Left hindlimb (tissue), 1 donor: ENCODE results near the gene SMIM24.
"Not testable (repeated sequence)": the region's sequence is repeated elsewhere in the genome, so short reads cannot be mapped to it uniquely, and the experiment has no call there.

ENCODE experiments used
- DNase-seq: peaks from one replicate; pipeline ENCODE4 v3.0.0-alpha.2; 2018

SMIM24 gene

DNA sequence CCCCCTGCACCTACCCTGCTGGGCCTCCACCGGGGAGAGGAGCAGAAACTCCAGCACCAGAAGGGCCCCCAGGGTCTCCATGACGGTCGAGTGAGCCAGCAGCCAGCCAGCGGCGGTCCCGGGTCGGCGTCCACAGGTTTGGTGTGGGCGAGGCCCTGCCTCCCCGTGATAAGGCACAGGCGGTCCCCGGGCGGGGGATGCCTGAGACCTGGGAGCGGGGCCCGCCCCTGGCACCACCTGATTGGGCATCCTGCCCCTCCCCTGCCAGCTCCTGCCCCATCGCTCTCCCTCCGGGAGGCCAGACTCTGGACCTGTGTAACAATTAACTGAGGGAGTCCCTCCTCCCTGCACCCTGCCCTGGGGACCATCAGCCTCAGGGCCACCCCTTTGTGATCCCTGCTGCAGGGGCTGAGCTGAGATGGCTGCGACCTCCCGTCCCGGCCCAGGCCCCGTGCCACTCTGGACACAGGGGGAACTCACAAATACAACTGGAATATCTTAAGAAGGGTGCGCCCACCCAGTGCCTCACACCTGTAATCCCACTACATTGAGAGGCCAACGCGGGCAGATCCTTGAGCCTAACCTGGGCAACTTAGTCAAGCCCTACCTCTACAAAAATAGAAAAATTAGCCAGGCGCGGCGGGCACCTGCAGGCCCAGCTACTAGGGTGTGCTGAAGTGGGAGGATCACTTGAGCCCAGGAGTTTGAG is at the start of gene SMIM24:
Gene SMIM24, minus strand, starts transcription at position 143 of the 709 bp plus-strand sequence. Its CDS starts 62 bp downstream, at position 81.
- no peak for DNase-seq

DNA sequence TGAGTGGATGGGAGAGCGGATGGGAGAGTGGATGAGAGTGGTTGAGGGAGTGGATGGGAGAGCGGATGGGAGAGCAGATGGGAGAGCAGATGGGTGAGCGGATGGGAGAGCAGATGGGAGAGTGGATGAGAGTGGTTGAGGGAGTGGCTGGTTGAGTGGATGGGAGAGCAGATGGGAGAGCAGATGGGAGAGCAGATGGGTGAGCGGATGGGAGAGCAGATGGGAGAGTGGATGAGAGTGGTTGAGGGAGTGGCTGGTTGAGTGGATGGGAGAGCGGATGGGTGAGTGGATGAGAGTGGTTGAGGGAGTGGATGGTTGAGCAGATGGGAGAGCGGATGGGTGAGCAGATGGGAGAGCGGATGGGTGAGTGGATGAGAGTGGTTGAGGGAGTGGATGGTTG is 49.0 kb upstream of the SMIM24 start:
- not testable (repeated sequence) for DNase-seq

DNA sequence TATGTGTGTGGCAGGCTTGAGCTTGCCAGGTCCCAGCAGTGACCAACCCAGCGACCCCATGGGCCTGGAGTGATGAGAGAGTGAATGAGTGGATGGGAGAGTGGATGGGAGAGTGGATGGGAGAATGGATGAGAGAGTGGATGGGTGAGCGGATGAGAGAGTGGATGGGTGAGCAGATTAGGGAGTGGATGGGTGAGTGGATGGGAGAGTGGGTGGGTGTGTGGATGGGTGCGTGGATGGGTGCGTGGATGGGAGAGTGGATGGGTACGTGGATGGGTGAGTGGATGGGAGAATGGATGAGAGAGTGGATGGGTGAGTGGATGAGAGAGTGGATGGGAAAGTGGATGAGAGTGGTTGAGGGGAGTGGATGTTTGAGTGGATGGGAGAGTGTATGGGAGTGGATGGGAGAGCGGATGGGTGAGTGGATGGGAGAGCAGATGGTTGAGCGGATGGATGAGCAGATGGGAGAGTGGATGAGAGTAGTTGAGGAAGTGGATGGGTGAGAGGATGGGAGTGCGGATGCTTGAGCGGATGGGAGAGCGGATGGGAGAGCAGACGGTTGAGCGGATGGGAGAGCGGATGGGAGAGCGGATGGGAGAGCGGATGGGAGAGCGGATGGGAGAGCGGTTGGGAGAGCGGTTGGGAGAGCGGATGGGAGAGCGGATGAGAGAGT is 48.4 kb upstream of the SMIM24 start:
- no peak for DNase-seq

DNA sequence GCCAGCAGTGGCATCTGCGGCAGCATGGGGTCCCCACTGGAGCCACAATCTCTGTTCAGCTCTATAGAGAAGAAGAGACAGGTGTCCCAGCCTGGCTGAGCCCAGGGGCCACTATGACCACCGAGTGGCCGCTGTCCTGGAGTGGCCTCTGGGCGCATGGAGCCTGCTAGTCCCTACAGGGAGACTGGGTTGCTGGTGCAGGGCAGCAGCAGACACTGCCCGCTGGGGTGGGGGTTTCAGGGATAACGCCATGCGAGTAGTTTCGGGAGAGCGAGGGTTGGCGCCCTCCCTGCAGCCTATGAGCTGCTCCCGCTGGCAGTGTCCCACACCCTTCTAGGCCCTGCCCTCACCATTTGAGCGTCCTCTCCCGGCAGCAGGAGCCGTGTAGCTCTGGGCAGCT is 47.8 kb upstream of the SMIM24 start:
- DNase-seq: no peak

DNA sequence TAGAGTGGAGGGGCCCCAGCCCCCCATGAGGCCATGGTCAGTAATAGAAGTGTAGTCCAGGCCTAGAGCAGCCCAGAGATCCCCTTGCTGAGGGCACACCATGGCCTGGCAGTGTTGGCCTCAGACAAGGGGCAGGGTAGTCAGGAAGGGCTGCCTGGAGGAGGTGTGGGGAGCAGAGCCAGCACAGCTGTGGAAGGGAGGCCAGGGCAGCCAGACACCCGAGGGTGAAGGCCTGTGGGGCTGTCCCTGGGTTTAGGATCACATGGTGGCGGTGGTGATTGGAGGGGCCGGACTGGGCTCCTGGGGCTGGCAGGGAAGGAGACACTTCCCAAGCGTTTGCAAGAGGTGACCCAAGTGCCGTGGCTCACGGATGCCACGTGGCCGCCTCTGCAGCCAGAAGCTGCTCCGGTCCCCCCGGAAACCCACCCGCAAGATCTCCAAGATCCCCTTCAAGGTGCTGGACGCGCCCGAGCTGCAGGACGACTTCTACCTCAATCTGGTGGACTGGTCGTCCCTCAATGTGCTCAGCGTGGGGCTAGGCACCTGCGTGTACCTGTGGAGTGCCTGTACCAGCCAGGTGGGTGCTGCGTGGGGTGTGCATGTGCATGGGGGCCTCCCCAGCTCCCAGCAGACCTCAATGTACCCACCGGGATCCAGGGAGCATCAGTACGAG is 47.0 kb upstream of the SMIM24 start:
- no peak for DNase-seq

DNA sequence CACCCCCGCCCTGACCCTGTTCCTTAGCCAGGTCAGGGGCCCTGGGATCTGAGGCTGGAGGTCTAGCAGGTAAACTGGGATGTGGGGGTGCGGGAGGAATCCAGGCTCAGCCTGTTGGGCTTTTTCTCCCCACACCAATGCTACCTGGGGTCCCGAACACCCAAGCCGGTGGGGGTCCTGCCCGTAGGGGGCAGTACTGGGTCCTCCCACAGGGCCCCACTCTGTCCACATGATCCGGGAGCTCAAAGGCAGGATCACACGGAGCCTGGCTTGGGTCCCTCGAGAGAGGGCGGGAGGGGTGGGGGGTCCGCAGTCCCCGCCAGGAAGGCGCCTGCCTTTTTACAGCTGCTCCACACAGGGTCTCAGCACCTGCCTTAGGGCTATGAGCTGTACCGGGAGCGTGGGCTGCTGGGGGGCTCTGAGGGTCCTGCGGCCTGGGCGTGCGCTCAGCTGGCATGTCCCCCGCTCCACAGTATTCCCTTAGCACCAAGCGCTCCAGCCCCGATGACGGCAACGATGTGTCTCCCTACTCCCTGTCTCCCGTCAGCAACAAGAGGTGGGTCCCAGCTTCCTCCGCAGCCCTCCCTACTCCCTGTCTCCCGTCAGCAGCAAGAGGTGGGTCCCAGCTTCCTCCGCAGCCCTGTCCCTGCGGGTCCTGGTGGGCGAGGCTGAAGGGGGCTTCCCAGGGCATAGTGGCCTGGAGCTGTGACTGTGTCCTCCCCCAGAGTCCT is 46.3 kb upstream of the SMIM24 start:
- no peak for DNase-seq

DNA sequence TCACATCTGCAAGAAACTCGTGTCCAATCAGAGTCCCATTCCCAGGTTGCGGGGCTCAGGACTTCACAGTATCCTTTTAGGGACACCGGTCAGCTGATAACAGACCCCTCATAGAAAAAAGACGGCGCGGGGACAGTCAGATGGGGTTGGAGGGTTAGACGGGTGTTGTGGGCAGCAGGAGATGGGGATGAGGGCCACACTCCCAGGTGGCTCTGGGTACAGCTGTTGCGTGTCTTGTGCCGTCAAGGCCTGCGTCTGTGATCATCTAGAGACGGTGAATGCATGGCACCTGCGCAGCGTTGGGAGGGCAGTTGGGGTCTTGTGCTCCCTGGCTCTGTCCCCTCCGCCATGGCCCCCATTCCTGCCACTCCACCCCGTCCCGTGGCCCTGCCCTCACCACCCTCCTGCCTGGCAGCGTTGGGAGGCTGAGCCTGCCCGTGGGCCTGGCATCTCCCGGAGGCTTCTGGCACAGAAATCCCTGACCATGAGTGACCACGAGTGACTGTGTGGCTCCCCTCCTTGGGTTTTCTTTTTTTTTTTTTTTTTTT is 44.7 kb upstream of the SMIM24 start:
- no peak for DNase-seq

DNA sequence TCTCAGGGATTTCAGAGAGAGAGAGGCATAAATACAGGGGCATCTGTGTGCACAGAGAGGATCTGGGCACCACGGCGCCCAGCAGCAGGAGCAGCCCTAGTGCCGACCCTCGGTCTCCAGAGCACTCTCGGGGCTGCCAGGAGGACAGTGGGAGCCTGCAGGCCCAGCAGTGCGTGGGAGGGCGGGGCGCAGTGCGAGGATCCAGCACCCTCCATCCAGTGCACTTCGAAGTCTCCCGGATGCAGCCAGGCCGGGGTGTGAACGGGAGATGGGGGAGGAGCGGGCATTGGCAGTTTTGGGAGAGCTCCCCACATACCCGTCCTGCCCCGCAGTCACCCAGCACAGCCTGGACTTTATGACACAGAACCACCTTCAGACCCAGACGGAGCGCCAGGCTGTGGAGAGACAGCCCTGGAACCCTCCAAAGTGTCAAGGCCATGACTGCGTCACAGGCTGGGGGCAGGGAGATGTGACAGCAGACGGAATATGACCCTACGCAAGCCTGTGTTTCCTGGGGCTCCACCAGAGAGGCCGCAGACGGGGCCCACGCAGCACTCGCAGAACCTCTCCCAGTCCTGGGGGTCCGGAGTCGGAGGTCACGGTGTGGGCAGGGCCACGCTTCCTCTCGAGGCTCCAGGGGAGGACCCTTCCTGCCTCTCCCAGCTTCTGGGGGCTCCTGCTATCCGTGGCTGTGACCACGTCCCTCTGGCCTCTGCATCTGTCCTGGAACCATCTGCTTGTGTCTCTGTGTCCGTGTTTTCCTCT is 43.9 kb upstream of the SMIM24 start:
- DNase-seq: no peak

DNA sequence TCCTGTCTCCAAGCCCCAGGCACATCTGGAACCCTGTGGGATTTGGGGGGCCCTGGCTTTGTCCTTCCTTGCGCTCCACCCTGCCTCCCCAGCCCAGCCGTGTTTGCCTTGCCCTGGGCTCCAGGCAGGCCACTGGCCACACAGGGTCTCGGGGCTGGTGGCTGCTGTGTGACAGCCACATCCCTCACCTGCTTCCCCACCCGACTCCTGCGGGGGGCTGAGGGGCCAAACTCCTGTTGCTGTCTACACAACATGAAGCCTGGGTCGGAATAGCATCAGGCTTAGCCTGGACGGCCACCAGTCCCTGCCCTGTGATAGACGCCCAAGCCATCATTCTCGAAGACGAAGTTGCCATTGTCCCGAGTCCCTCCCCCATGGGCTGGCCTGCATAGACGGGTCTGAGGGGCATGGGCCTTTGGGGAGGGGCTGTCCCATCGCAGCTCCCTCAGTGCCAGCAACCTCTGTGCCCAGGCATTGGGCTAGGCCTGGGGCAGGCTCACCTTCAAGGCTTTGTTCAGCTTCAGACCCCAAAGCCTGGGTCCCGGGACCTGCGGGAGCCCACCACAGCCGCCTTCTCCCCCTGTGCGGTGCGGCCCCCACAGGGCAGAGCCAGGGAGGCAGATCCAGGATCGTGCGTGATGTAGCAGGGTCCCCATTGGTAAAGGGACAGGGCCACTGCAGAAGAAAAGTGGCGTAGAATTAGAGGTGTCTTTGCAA is 43.2 kb upstream of the SMIM24 start:
- no peak for DNase-seq

DNA sequence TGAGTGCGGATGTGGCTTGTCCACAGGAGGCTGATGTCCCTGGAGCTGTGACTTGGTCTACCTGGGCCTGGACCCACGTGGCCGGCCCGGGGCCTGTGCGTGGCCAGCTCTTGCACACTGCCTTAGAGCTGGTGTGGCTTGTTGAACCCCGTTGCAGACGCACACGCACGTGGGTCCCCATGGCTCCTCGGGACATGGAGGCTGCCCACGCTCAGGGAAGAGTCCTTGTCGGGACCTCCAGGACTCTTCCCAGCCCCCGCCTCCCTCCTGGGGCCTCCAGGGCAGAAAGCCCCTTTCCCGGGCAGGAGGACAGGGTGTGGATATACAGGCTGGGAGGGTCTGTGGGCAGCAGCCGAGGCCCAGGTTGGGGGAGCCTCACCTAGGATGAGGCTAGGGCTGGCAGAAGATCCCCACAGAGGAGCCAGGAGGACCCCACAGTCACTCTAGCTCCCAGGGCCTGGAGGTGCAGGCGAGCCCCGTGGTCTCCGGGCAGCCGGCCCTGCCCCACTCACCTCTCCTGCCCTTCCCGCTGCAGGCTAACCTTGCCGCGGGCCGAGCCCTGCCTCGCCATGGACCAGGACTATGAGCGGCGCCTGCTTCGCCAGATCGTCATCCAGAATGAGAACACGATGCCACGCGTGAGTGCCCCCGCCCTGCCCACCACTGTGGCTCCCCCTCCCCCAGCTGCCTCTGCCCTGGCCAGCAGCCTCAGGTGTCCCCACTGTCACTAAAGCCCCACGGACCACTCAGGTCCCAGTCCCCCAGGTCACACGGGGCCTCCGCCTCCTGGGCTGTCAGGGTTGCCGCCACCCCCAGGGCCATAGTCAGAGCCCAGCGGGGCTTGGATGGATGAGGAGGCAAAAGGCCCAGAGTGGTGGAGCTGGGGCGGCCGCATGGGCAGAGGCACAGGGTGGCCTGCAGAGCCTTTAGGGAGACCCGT is 42.4 kb upstream of the SMIM24 start:
- DNase-seq: no peak

DNA sequence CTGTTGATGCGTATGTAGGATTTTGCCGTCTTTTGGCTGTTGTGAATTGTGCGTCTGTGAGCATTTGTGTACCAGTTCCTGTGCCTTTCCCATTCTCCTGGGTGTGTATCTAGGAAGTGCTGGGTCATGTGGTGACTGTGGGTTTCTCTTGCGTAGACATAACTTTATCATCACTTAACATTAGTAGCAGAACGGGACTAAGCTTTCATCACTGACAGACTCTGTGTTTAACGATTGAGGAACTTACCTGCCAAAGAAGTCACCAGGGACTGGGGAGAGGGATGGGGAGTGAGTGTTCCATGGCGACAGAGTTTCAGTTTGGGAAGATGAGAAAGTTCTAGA is 40.8 kb upstream of the SMIM24 start:
- no peak for DNase-seq

DNA sequence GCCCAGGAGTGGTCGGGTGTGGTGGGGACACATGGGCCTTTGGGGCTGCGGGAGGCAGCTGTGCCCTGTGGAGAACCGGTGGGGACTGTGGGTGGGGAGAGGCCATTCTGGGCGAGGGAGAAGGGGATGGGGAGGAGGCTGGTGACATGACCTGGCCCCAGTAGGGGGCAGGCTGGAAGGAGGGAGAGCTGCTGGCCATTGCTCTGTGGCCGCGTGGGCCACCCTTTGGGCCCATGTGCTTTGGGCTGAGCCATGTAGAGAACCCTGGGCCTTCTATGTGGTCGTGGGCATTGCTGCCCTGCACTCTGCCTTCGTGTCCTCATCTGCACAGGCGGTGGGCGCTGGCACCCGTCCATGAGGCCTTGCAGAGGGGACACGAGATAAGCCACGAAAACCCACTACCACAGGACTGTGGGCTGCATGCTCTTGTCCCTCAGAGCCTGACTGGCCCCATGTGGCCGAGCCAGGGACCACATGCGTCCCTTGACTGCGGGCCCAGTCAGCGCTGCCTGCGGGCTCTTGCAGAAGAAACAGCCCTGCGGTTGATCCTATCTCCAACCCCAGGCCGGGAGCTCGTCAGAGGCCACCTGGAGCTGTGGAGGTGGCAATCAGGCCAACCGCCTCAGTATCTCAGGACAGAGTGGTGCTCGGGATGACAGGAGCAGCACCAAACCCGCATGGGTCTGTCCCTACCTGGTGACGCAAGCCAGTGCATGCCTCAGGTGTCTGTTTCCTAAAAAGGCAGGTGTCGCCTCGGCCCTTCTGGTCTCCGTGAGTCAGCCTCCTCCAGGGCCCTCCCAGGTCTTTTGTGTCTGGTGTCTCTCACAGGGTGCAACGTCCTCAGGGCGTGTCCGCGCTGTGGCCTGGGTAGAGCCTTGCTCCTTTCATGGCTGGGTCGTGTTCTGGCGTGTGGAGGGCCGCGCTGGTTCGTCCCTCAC is 40.1 kb upstream of the SMIM24 start:
- no peak for DNase-seq

DNA sequence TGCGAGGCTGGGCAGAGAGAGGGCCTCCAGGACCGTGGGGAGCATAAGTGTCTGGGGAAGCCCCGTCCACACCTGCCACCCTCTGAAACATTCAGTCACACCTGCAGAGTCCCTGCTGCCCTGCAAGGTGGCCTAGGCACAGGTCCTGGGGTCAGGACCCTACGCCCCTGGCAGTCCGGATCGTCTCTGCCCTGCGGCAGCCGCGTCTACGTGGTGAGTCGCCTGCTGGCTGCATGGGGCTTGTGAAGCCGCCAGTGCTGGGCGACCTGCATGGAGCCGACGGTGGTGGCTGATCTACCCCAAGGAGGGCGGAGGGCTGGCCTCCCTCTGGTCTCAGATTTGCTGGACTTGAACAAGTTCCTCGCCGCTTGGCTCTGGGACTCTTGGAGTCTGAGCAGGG is 38.8 kb upstream of the SMIM24 start:
- no peak for DNase-seq

DNA sequence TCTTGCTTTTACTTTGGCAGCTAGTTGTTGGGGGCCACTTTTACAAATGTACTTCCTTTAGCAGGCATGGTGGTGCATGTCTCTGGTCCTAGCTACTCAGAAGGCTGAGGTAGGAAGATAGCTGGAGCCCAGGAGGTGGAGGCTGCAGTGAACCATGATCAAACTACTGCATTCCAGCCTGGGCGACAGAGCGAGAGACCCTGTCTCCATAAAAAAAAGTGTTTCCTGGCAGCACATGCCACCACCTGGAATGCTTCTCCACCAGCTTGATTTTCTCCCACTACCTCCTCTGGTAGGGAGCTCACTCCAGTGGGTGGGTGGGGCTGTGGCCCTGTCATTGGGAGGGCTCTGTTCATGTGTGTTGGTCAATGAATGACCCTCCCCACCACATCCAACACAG is 38.3 kb upstream of the SMIM24 start:
- no peak for DNase-seq

DNA sequence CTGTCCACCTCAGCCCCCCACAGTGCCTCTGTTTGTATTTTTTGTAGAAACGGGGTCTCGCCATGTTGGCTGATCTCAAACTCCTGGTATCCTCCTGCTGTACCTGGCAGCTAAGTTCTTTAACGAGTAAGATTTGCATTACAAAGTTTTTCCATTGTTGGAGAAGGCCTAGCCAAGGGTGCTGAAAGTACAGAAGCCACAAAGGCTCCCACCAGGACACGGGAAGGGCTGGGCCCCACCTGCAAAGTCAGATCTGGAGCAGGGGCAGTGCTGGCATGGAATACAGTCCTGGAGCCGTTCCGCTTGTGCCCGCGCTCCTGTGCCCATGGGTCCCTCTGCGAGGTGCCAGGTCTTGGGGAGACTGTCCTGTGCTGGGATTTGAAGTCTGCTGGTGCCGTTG is 37.9 kb upstream of the SMIM24 start:
- DNase-seq: no peak

DNA sequence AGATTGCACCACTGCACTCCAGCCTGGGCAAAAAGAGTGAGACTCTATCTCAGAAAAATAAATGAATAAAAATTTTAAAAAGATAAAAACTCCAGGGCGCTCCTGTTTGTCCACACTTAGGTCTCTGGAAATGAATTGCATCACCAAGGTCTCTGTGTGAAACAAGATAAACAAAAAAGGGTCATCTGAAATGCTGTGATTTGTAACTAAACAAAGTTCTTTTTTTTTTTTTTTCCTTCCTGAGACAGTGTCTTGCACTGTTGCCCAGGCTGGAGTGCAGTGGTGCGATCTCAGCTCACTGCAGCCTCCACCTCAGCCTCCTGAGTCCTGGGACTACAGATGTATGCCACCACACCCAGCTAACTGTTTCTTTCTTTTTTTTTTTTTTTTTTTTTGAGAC is 37.3 kb upstream of the SMIM24 start:
- DNase-seq: no peak

DNA sequence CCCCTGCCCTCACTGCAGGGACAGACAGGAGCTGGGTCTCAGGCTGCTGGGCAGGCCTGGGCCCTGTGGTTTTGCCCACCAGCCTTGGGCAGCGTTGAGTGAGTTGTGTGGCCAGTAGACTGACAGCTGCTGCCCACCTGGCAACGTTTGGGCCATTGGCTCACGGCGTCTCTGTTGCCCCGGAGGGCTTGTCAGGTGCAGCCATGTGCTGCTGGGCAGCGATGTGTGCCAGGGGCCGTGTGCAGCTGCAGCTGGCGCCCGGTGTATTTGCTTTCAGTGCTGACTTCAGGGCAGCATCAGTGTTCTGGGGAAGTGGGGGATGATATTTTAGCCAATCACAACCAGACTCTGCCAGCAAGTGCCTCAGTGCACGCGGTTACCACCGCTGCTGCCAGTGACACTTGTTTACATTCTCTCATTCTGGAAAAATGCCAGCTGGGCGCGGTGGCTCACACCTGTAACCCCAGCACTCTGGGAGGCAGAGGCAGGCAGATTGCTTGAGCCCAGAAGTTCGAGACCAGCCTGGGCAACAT is 36.4 kb upstream of the SMIM24 start:
- no peak for DNase-seq

DNA sequence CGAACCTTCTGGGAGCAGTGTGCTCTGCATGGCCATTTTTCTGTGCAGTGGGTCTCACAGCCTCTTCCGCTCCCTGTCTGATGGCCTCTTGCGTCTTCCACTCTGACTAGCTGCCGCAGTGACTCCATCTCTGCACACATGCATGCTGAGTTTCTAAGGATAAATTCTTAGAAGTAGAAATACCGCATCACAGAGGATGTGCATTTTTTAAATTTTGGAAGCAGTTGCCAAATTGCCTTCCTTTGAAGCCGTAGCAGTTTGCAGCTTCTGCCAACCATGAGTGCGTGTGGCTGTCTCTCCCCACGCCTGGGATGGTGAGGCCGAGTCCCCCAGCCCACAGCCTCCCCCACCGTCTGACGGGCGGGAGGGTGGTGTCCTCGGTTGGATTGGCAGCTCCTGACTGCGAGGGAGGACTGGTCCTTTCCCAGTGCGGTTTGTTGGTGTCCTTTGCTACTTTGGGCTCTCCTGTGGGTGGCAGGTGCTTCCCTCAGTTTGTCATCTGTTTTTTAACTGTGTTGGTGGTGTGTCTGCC is 35.6 kb upstream of the SMIM24 start:
- DNase-seq: no peak

DNA sequence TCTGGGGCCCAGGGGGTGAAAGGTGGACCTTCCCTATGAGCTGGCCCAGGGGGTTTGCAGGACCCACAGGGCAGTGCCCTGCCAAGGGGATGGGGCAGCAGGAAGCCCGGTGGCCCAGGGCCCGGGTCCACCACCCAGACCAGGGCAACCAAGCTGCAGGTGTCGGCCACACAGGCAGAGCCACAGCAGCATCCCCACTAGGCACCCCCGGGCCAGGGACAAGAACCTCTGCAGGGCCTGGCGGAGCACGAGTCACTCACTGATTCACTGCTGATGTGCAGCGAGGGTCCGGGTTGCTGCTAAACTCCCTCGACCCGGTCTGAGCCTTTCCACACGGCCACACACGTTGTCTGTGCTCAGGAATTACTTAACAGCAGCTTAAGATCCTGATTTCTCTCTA is 34.6 kb upstream of the SMIM24 start:
- no peak for DNase-seq
